GOT3 (cell line): ENCODE data around the gene RALGAPA2.

Experiments
- DNase-seq: peaks from one replicate; lab custom pipeline; 2025; ENCODE audit warnings: mixed read lengths; lab: John Stamatoyannopoulos, UW

The RALGAPA2 gene

DNA sequence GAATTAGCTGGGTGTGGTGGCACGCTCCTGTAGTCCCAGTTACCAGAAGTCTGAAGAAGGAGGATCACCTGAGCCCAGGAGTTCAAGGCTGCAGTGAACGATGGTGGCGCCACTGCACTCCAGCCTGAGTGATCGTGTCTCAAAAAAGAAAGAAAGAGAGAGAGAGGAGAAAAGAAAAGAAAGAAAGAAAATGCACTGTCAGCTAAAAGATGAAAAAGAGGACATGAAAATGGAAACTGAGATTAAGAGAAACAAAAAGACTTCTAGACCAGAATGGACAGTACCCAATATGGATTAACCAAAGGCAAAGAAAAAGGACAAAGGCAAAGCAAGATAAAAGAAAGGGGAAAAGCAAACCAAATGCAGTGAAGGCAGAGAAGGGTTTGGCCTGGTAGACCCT is 9.0 kb upstream of the RALGAPA2 start:
- DNase-seq: no peak

- no peak for DNase-seq
Observed at GRCh38 chr20:20720158-20720557, 7.7 kb upstream of the RALGAPA2 start.

DNA sequence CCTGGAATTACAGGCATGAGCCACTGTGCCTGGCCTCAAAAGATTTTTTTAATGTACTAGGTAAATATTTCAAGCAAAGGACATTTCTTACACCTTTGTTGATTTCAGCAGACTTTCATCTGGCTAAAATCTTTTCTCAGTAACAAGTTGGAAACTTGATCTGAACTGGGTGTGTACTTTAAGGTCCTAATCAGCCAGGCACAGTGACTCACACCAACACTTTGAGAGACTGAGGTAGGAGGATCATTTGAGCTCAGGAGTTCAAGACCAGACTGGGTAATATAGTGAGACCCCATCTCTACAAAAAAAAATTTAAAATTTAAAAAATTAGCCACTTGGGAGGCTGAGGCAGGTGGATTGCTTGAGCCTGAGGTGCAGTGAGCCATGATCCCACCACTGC is 7.0 kb upstream of the RALGAPA2 start:
- DNase-seq: no peak

GRCh38 chr20:20713244-20713765 is 861 bp upstream of the RALGAPA2 start:
- DNase-seq: no peak

GRCh38 chr20:20712004-20712473 is 405 bp downstream of the RALGAPA2 start:
- DNase-seq: no peak

DNA sequence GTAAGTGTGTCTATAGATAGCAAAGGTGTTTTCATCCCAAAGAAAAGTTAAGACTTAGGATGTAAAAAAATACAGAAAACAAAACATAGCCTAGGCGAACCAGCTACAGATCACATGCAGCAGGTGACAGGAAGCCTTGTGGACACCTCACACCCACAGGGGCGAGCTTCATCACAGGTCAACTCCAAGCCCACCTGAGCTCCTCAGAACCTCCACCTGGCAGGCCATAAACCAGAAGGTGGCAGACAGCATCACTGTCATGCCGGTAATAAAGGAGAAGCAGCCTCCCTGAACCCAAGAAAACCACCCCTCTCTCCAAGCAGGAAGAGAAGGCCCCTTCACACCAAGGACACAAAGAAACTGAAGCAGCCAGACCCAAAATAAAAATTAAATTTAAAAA is 1.0 kb downstream of the RALGAPA2 start:
- no peak for DNase-seq

GRCh38 chr20:20710443-20711315 is 1.8 kb downstream of the RALGAPA2 start:
- DNase-seq: no peak

DNA sequence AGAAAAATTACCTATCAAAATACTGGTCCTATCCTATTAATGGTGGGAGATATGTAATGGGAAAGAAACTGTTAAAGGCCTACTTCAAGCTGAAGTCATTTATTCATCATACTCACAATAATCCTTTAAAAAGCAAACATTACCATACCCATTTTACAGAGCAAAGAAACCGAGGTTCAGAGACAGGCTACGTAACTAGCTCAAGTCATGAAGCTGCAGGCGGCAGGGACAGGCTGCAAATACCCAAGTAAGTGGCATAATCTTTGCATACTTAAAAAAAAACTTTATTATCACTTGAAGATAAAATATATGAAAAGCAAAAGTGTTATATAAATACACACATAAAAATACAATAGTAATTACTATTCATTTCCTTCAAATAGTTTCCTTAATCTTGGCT is 2.6 kb downstream of the RALGAPA2 start:
- DNase-seq: no peak

DNA sequence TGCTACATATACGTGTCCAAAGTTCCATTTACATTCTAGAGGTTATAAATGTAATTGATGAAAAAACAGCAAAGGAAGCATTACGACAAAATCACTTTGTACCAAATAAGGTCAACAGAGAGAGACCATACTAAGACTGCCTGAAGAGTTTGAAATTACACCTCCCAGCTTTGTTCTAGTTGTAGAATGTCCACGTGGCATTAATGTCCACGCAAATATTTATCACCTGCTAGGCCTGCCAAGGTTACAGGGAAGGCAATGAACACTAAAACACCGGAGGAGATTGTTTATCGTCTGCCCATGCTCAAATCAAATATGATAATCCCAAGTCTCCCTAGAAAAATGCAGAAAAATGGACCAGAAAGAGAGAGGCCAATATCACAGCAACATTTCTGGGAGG is 6.2 kb downstream of the RALGAPA2 start:
- no peak for DNase-seq

DNA sequence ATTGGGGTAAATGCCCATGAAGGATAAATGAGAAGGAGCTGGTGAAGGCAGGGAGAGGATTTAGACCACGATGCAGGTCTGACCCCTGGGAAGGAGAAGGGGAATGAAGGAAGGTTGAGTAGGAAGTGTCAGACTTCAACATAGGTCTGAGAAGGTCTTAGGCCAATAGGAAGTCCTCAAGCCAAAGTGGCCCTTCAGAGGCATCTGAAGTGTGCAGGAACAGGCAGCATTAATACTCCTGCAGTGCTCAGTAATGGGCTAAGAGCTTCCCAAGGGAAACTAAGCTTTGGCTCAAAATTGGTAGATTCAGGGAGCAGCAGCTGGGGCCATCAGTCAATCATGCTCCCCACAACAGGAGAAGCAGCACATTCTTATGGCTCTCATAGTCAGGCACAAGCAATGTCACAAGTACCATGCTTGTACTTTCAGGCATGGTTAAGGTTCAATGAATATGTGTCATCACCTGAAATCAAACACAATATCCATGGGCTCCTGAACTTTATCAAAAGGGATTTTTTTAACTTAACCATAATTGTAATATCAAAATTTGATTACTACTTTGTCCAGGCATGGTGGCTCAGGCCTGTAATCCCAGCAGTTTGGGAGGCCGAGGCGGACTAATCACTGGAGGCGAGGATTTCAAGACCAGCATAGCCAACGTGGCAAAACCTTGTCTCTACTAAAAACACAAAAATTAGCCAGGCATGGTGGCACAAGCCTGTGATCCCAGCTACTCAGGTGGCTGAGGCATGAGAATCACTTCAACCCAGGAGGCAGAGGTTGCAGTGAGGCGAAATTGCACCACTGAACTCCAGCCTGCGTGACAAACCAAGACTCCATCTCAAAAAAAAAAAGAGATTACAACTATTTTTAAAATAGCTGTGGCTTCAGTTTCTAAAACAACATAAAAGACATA is 9.9 kb downstream of the RALGAPA2 start:
- DNase-seq: no peak

- DNase-seq: no peak
Observed at GRCh38 chr20:20699917-20700316, 12.5 kb downstream of the RALGAPA2 start.

- DNase-seq: no peak
Observed at GRCh38 chr20:20699144-20699543, 13.3 kb downstream of the RALGAPA2 start.

DNA sequence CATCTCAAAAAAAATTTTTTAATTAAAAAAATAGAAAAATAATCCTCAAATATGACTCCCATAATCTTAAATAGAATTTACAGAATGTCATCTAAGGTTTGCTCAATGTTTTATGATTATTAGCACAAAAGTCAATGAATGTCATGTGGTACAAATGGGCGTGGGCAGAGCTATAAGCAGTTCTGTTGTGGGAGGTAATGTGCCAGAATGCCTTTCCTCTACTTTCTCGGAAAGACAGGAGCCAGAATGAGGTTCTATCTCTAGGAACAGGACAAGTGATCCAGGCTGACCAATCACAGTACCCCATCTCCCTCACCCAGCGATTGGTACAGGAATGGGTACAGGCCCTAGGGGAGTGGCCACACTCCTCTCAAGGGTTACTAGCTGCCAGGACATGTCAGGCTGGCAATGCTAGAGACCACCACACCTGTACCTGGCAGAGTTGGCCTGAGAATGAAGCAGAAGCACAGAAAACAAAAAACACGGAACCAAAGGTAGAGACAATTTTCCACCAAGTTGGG is 15.1 kb downstream of the RALGAPA2 start:
- no peak for DNase-seq

DNA sequence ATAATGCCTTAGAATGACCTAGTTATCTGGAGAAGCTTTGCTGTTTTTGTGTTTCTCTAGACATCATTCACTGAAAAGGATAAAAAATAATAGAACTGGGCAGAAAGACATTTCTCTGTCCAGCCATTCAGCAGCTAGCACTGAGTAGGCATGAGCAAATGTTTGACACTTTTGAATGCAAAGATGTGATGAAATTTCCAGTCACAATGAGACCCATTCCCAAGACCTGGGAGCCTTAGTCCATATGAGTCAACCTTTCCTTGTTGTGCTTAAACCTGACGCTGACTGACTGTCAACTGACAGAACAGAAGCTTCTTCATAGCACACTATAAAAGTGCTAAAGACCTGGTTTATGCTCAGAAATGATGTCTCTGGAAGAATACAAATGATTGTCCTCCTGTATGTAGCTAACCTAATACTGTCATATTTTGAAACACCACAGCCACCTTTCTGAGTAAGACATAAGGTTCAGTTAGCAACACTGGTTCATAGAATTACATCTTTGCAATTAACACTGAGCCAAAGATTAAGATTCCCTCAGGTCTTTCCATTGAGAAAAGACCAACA is 17.1 kb downstream of the RALGAPA2 start:
- DNase-seq: no peak

DNA sequence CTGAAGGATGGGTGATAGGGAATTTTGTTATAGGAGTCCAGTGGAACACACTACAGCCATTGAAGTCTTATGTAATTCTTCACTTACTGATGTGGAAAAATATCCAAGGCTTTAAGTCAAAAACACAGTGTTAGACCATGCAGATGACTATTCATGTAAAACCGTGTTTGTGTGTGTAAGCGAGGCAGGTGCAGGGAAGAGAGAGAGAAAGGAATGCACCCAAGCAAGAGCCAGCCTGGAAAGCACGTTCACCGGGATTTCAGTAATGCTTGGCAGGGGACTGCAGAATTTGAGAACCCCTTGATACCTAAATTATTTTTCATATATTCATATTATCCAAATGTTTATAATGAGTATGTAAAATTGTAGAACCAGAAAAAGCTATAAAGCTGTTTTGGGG is 17.9 kb downstream of the RALGAPA2 start:
- no peak for DNase-seq

GRCh38 chr20:20692587-20692986 is 19.9 kb downstream of the RALGAPA2 start:
- DNase-seq: no peak

GRCh38 chr20:20691477-20692235 is 20.8 kb downstream of the RALGAPA2 start:
- DNase-seq: no peak

DNA sequence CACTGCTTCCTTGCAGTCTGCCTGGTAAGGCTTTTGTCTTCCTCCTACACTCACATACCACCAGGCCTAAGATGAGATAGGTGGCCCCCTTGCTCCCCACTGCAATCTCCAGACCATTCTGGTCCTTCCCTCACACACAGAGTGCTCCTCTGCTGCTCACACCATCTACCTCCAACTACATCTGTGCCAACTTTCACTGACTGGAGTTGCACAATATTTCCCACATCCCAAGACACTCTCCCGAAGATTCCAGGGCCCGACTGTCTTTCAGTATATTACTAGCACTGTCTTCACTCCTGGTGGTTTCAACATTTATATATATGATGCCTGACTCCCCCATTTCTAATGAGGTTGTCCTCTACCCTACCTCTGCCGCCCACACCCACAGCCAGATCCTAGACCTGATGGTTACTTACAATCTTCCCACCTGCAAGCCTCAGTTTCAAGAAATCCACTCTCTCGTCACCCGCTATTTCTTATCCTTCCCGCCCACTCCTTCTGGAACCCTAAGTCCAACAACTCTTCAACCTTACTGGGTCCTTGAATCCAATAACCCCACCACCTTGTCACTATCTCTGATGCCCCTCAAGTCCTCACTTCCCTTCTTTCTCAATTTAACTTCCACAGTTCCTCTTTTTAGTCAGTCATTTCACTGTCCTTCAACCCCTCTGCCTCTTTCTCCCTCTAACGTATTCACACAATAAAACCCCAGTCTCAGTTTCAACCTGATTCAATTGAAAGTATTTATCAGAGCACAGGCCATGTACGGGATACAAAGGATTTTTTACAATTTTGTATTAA is 21.6 kb downstream of the RALGAPA2 start:
- no peak for DNase-seq

GRCh38 chr20:20687319-20687718 is 25.1 kb downstream of the RALGAPA2 start:
- no peak for DNase-seq

DNA sequence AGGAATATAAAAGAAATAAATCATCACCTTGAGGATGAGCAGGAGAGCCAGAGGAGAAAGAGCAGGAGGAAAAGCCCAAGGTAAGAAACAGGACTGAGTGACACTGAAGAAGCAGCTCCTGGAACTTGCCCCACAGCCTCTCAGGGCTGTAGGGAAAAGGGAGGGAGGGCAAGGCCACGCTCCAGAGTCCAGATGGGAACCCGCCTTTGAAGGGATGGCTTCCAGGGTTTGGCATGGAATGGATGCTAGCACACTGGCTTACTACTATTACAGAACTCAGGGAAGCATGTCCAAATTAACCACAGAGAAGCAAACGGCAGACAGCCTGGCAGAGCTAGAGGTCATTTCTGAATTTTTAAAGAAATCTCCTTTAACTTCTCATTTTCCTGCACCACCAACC is 26.8 kb downstream of the RALGAPA2 start:
- DNase-seq: no peak
